ENCODE data around the gene CACNA1E.
"Not testable (repeated sequence)": the region's sequence is repeated elsewhere in the genome, so short reads cannot be mapped to it uniquely, and the experiment has no call there.

The CACNA1E gene

GRCh38 chr1:181832173-181832880 lies 349.0 kb downstream of the CACNA1E start:
- not testable (repeated sequence) for DNase-seq

DNA sequence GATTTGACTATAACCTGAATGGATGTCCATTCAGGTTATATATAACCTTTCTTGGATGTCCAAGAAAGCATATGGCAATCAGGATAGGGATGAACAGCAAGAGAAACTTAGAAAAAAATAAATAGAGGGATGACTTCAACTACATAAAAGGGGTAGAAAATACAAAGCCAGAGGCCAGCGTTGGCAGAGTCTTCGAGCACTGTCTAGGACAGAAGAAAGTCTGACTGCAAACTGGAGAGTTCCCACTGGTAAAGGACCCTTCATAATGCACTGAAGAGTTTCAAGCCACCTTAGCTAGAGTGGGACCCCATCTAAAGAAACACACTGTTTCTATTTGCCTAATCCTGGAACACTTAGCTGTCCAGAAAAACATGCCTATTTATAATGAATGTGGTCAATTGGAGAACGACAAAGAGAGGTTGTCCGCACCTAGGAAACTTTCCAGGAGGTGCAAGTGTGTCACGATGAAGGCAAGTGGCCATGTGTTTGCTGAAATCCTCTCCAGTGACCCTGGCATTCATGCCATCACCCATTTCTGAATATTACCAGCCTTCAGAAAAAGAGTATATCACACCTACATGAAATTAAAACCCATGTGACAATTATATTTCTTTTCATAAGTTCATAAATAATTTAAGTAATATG lies 362.8 kb downstream of the CACNA1E start:
- no peak for DNase-seq

- DNase-seq, result no peak
Measured at GRCh38 chr1:181846681-181847080, 363.4 kb downstream of the CACNA1E start.

- no peak for DNase-seq
Measured at GRCh38 chr1:181849071-181849470, 365.8 kb downstream of the CACNA1E start.

DNA sequence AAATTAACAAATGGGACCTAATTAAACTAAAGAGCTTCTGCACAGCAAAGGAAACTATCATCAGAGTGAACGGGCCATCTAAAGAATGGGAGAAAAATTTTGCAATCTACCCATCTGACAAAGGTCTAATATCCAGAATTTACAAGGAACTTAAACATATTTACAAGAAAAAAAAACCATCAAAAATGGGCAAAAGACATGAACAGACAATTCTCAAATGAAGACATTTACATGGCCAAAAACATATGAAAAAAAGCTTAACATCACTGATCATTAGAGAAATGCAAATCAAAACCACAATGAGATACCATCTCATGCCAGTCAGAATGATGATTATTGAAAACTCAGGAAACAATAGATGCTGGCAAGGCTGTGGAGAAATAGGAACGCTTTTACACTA lies 370.9 kb downstream of the CACNA1E start:
- DNase-seq, result not testable (repeated sequence)

DNA sequence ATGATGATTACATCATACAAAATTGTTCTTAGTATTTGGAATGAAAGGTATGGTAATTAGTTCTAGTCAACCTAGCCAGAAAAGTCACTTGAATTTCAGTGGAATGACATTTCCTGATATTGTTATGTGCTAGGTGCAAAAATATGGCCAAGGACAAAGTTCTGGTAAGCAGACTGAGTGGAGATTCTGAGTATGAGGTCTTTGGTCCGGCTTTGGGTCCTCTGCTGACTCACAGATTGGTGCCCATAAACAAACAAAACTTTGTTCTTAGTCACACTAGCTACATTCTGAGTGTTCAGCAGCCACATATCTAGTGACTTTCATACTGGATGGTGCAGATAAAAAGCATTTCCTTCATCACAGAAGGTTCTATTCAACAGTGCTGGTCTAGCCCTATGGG lies 372.1 kb downstream of the CACNA1E start:
- DNase-seq, result no peak

Data from COR-L47 (cell line).